DND-41 (cell line): ENCODE results near the gene C6orf15.

Source experiments
- ATAC-seq: fragments of 200-7000 bp; cut with Tn5 transposase; 3 replicates; pipeline ENCODE4 v1.9.1; 2021; ENCODE audit warnings: low read depth; ENCODE audit not compliant: insufficient read depth
- DNase-seq: peaks from one replicate; pipeline ENCODE4 v3.0.0-alpha.2; 2020
- H2AFZ ChIP-seq: 2 replicates; pipeline ENCODE4 v1.6.0; 2012; ENCODE audit warnings: low read depth, low read length
- H3K27ac ChIP-seq: 2 replicates; pipeline ENCODE4 v1.5.1; 2012; ENCODE audit warnings: low read length, inconsistent platforms
- H3K27me3 ChIP-seq: fragments of 200-600 bp; sonication (generic); 2 replicates; pipeline ENCODE4 v1.6.0; 2012; ENCODE audit warnings: low read length, mild to moderate bottlenecking, inconsistent platforms; ENCODE audit not compliant: insufficient read depth, poor library complexity
- H3K36me3 ChIP-seq: 2 replicates; pipeline ENCODE4 v1.5.1; 2012; ENCODE audit warnings: low read length, inconsistent platforms; ENCODE audit not compliant: insufficient read depth
- H3K4me1 ChIP-seq: 2 replicates; pipeline ENCODE4 v1.5.1; 2012; ENCODE audit warnings: mild to moderate bottlenecking, low read length; ENCODE audit not compliant: insufficient read depth
- H3K4me2 ChIP-seq: 2 replicates; pipeline ENCODE4 v1.6.0; 2012; ENCODE audit warnings: mild to moderate bottlenecking, moderate library complexity, low read length, inconsistent platforms; ENCODE audit not compliant: insufficient read depth
- H3K4me3 ChIP-seq, 2 experiments: fragments of 200-600 bp in 1 of 2; shearing (Covaris generic) in 1 of 2; 2 replicates each; pipeline ENCODE4 v1.5.1; 2012 to 2016; ENCODE audit warnings: inconsistent platforms in 2 of 2, low read length in 2 of 2, mild to moderate bottlenecking in 2 of 2, low read depth in 1 of 2, moderate library complexity in 1 of 2
- H3K79me2 ChIP-seq: 2 replicates; pipeline ENCODE4 v1.6.0; 2012; ENCODE audit warnings: low read length, inconsistent platforms; ENCODE audit not compliant: insufficient read depth
- H3K9ac ChIP-seq: 2 replicates; pipeline ENCODE4 v1.6.0; 2012; ENCODE audit warnings: low read depth, mild to moderate bottlenecking, inconsistent platforms, low read length, moderate library complexity
- H3K9me3 ChIP-seq: 2 replicates; pipeline ENCODE4 v1.5.1; 2012; ENCODE audit warnings: low read length, moderate library complexity, mild to moderate bottlenecking, inconsistent platforms; ENCODE audit not compliant: insufficient read depth, severe bottlenecking
- H4K20me1 ChIP-seq: 2 replicates; pipeline ENCODE4 v1.6.0; 2012; ENCODE audit warnings: low read length; ENCODE audit not compliant: insufficient read depth
- EZH2 ChIP-seq: IDR thresholded peaks from 3 replicates; pipeline ENCODE4 v1.6.1; 2012; ENCODE audit warnings: borderline replicate concordance, low read depth, mild to moderate bottlenecking, moderate library complexity, low read length, inconsistent platforms; ENCODE audit not compliant: severe bottlenecking
- TF ChIP-seq, protein P1 (sequence below): IDR thresholded peaks from 2 replicates; pipeline ENCODE4 v1.5.1; 2012; ENCODE audit warnings: borderline replicate concordance, low read length, moderate library complexity, mild to moderate bottlenecking; ENCODE audit not compliant: poor library complexity, severe bottlenecking; ENCODE audit errors: extremely low read depth

The C6orf15 gene

DNA sequence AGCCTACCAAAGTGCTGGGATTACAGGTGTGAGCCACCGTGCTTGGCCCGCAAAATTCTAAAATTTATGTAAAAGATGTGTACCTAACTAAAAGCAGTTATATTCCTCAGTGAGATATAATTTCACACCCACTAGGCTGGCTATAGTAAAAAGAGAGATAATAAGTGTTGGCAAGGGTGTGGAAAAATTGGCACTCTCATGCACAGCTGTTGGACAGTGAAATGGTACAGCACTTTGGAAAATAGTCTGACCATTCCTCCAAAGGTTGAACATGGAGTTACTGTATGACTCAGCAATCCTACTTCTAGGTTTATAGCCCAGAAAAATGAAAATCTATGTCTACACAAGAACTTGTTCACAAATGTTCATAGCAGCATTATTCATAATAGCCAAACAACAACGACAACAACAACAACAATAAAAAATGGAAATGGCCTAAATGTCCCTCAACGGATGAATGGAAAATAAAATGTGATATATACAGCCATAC is 13.9 kb downstream of the C6orf15 start:
- DNase-seq (no peak), ATAC-seq (no peak)
- Histone ChIP-seq H3K4me1 (peaks cover 14% of the 10 kb centered on the region), H3K27ac (no peak overlapping the region), H2AFZ (no peak overlapping the region), H3K27me3 (no peaks in the 10 kb centered on the region), H3K9ac (no peak overlapping the region), H3K9me3 (no peaks in the 10 kb centered on the region), H3K4me3 (no peak overlapping the region), H3K79me2 (no peaks in the 10 kb centered on the region), H3K4me2 (no peak overlapping the region), H3K36me3 (no peaks in the 10 kb centered on the region), H4K20me1 (no peaks in the 10 kb centered on the region)
- TF ChIP-seq, protein P1, sequence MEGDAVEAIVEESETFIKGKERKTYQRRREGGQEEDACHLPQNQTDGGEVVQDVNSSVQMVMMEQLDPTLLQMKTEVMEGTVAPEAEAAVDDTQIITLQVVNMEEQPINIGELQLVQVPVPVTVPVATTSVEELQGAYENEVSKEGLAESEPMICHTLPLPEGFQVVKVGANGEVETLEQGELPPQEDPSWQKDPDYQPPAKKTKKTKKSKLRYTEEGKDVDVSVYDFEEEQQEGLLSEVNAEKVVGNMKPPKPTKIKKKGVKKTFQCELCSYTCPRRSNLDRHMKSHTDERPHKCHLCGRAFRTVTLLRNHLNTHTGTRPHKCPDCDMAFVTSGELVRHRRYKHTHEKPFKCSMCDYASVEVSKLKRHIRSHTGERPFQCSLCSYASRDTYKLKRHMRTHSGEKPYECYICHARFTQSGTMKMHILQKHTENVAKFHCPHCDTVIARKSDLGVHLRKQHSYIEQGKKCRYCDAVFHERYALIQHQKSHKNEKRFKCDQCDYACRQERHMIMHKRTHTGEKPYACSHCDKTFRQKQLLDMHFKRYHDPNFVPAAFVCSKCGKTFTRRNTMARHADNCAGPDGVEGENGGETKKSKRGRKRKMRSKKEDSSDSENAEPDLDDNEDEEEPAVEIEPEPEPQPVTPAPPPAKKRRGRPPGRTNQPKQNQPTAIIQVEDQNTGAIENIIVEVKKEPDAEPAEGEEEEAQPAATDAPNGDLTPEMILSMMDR, result no peak

DNA sequence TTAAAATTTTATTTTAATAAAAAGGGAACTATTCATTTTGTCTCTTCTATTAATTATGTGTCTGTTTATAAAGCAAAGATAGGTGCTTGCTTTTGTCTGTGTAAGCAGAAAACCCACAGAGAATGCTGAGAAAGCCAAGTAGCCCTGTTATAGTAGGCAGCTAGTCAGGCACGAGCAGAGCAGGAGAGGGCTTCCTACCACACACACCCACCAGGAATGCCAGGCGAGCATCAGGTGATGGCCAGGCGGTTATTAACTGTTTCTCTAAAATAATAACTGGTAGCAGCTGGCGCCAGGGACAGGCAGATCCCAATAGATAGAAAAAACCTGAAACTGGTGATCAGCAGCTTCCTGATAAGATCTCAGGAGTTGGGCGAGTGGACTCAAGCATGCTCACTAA is 15.7 kb downstream of the C6orf15 start:
- Histone ChIP-seq H3K36me3 (no peaks in the 10 kb centered on the region), H3K79me2 (no peaks in the 10 kb centered on the region), H3K27me3 (no peaks in the 10 kb centered on the region), H3K9ac (no peak overlapping the region), H3K27ac (no peak overlapping the region), H2AFZ (no peak overlapping the region), H3K4me3 (no peak overlapping the region), H3K4me2 (no peak overlapping the region), H4K20me1 (no peaks in the 10 kb centered on the region), H3K9me3 (no peaks in the 10 kb centered on the region), H3K4me1 (peaks cover 14% of the 10 kb centered on the region)
- TF ChIP-seq EZH2, result no peak
- TF ChIP-seq, protein P1, result no peak
- ATAC-seq (no peak), DNase-seq (no peak)

DNA sequence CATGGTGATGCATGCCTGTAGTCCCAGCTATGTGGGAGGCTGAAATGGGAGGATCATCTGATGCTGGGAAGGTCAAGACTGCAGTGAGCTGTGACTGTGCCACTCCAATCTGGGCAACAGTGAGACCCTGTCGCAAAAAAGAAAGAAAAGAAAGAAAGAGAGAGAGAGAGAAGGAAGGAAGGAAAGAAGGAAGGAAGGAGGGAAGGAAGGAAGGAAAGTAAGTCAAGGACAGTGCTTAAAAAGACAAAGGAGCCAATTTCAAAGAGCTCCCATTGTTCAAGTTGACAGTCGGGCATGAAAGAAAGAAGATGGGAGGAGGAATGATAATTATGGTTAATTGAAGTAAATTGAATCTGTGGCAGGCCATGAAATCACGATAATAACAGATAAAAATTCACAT is 16.2 kb downstream of the C6orf15 start:
- no peaks in the 10 kb centered on the region for H3K27me3 ChIP-seq
- no peaks in the 10 kb centered on the region for H4K20me1 ChIP-seq
- no peaks in the 10 kb centered on the region for H3K79me2 ChIP-seq
- no peak overlapping the region for H2AFZ ChIP-seq
- H3K4me3 ChIP-seq, result no peak overlapping the region
- H3K4me1 ChIP-seq, result peaks cover 14% of the 10 kb centered on the region
- DNase-seq (no peak), ATAC-seq (no peak)
- H3K27ac ChIP-seq, result no peak overlapping the region
- H3K36me3 ChIP-seq, result no peaks in the 10 kb centered on the region
- no peak overlapping the region for H3K9ac ChIP-seq
- H3K4me2 ChIP-seq, result no peak overlapping the region
- no peaks in the 10 kb centered on the region for H3K9me3 ChIP-seq
- TF ChIP-seq EZH2, result no peak
- TF ChIP-seq, protein P1, result no peak

DNA sequence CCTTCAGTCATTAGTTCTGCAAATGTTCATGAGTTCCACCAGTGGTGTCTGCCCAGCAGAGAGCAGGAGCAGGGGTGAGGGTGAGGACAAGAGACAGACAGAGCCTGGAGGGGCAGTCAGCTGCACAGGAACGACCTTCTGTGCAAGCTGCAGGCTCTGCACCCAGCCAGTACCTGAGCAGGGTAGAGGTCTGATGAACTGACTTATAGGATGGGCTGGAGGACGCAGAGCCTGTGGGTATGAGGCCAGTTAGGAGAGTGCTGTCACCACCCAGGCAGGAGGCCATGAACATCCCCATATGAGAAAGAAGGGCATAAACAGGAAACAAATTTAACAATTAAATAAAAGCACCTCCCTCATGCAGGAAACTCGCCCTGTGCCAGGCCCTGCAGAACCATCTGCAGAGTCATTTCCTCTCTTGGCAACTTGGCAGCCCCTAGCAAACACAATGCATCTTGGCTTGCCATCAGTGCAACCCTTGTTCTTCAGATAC is 17.9 kb downstream of the C6orf15 start:
- H3K4me3 ChIP-seq, result no peak overlapping the region
- H2AFZ ChIP-seq, result peak overlapping the region; percentile 79
- TF ChIP-seq, protein P1, result no peak
- TF ChIP-seq EZH2, result no peak
- 0 out of 2 replicates have a peak overlapping the region, but pooled peaks have one; percentile 1 for H3K4me2 ChIP-seq
- H3K4me1 ChIP-seq, result peaks cover 14% of the 10 kb centered on the region
- H3K9me3 ChIP-seq, result no peaks in the 10 kb centered on the region
- DNase-seq, result peak; percentile 49
- H3K79me2 ChIP-seq, result no peaks in the 10 kb centered on the region
- H3K27ac ChIP-seq, result peak overlapping the region; percentile 47
- H4K20me1 ChIP-seq, result no peaks in the 10 kb centered on the region
- H3K27me3 ChIP-seq, result no peaks in the 10 kb centered on the region
- peak overlapping the region; percentile 16 for H3K9ac ChIP-seq
- peak; percentile 90 for ATAC-seq
- H3K36me3 ChIP-seq, result no peaks in the 10 kb centered on the region
